Fibroblast of mammary gland (primary cell): ENCODE data around the gene OR8H3.
"Not testable (repeated sequence)": the region's sequence is repeated elsewhere in the genome, so short reads cannot be mapped to it uniquely, and the experiment has no call there.

Experiments used
- DNase-seq: peaks from one replicate; pipeline ENCODE4 v3.0.0-alpha.2; 2010; ENCODE audit warnings: low read depth
- H3K4me3 ChIP-seq: 2 replicates; pipeline ENCODE4 v1.5.1; 2011; ENCODE audit warnings: low read depth, mild to moderate bottlenecking, low read length, moderate library complexity; ENCODE audit not compliant: control insufficient read depth
- TF ChIP-seq, protein P1 (sequence below): conservative IDR thresholded peaks from 2 replicates; pipeline ENCODE4 v1.5.1; 2011; ENCODE audit warnings: low read depth, low read length, inconsistent platforms; ENCODE audit not compliant: control insufficient read depth, insufficient read depth

OR8H3 gene, protein sequence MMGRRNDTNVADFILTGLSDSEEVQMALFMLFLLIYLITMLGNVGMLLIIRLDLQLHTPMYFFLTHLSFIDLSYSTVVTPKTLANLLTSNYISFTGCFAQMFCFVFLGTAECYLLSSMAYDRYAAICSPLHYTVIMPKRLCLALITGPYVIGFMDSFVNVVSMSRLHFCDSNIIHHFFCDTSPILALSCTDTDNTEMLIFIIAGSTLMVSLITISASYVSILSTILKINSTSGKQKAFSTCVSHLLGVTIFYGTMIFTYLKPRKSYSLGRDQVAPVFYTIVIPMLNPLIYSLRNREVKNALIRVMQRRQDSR

DNA sequence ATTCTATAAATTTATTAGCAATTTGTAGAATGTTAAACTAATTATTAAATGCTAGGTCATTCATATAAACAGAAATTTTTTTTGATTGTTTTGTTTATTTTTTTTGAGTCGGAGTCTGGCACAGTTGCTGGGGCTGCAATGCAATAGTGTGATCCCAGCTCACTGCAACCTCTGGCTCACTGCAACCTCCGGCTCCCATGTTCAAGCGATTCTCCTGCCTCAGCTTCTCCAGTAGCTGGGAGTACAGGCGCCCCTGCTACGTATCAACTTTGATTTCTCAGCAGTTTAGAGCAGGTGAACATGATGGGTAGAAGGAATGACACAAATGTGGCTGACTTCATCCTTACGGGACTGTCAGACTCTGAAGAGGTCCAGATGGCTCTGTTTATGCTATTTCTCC lies at the start of gene OR8H3:
Gene OR8H3 (plus strand): TSS at position 301 of the 400 bp plus-strand sequence. CDS start 0 bp downstream, at position 301.
- H3K4me3 ChIP-seq: no peak within 1 kb of the TSS
- no peak for DNase-seq
- TF ChIP-seq, protein P1, sequence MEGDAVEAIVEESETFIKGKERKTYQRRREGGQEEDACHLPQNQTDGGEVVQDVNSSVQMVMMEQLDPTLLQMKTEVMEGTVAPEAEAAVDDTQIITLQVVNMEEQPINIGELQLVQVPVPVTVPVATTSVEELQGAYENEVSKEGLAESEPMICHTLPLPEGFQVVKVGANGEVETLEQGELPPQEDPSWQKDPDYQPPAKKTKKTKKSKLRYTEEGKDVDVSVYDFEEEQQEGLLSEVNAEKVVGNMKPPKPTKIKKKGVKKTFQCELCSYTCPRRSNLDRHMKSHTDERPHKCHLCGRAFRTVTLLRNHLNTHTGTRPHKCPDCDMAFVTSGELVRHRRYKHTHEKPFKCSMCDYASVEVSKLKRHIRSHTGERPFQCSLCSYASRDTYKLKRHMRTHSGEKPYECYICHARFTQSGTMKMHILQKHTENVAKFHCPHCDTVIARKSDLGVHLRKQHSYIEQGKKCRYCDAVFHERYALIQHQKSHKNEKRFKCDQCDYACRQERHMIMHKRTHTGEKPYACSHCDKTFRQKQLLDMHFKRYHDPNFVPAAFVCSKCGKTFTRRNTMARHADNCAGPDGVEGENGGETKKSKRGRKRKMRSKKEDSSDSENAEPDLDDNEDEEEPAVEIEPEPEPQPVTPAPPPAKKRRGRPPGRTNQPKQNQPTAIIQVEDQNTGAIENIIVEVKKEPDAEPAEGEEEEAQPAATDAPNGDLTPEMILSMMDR: no peak

DNA sequence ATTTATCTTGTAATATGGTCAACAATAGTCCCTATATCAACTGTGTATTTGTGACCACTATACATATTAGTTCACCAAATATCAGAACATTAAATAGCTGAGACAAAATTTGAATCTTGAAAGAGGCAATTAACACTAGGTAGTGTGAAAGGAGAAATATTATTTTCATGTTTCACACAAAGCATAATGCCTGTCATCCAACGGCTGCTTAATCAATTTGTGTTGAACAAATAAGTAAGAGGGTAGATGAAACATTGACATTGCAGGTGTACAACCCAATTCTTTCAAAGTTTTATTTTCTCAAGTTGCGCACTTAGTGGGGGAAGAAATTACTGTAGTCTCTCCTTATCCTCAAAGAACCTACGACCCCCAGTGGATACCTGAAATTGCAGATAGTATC lies 32.5 kb upstream of the OR8H3 start:
- TF ChIP-seq, protein P1: no peak
- DNase-seq: no peak
- H3K4me3 ChIP-seq: no peak overlapping the region

DNA sequence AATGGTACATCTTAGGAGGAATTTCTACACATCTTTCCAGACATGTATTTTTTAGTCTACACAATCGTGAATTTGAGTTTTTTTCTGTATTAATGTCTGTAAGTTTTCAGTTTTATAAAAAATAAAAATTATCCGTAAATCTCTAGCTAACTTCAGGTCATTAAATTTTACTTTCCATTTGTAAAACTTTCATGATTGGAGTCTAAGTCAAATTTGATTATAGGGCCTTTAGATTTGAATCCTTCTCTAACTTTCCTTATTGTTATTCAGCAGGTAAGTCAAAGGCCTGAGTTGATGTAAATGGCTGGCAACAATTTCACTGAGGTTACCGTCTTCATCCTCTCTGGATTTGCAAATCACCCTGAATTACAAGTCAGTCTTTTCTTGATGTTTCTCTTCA lies 29.2 kb upstream of the OR8H3 start, which contains the start of gene OR8I2:
Gene OR8I2 (plus strand): TSS at position 301 of the 400 bp plus-strand sequence. CDS start 0 bp downstream, at position 301.
- DNase-seq: no peak
- TF ChIP-seq, protein P1: no peak
- H3K4me3 ChIP-seq: no peak within 1 kb of the TSS

DNA sequence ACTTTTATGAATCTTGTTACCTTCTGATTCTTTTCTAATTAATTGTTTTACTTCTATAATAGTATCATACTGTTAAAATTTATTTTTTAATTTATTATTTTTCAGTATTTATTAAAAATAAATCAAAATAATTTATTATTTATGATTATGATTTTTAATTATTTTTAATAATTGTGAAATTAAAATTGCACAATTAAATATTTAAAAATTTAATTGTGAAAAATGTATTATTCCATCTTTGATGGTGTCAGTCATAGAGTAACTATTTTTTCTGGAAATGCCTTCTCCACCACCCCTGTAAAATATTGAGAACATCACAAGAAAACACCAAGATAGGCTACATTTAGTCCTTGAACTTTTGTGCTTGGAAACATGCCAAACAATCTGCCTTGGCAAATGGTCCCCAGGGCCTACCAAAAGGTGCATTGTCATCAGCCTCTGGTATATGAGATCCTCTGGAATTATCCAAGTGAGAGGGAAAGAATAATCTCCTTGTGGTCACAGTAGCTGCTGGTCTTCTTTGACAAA lies 18.9 kb upstream of the OR8H3 start, which contains the start of gene OR8H2:
Gene OR8H2 (plus strand): TSS at position 478 of the 528 bp plus-strand sequence. CDS start 1,356 bp downstream, outside the sequence.
- no peak for DNase-seq
- no peak within 1 kb of the TSS for H3K4me3 ChIP-seq
- TF ChIP-seq, protein P1: no peak

DNA sequence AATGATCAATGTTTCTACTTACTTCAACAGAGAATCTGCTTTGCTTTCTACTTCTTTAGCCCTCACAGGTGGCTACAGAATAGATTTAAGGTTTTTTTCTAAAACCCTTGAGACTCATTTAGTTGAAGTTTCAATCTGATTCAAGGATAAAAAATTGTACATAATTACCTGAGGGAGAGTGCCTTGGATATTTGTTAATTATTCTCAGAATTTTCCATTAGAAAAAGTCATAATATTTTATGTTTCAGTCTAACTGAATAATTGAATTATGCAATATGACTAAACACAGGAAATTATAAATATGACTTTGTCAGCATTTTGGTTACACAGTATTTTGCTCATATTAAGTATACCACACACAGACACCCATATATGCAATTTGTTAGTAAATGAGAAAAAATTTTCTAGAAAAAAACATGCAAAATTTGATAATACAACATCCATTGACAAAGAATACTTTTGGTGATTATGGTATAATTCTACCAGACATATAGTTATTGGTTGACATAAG lies 18.0 kb downstream of the OR8H3 start, which contains the start of gene OR8J3:
Gene OR8J3 (minus strand): TSS at position 51 of the 511 bp plus-strand sequence. CDS start 2,483 bp downstream, outside the sequence.
- DNase-seq: no peak
- TF ChIP-seq, protein P1: no peak
- H3K4me3 ChIP-seq: no peak within 1 kb of the TSS

DNA sequence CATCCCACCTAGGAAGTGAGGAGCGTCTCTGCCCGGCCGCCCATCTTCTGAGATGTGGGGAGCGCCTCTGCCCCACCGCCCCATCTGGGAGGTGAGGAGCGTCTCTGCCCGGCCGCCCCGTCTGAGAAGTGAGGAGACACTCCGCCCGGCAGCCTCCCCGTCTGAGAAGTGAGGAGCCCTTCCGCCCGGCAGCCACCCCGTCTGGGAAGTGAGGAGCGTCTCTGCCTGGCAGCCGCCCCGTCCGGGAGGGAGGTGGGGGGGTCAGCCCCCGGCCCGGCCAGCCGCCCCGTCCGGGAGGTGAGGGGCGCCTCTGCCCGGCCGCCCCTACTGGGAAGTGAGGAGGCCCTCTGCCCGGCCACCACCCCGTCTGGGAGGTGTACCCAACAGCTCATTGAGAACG lies 21.5 kb downstream of the OR8H3 start:
- DNase-seq, H3K4me3 ChIP-seq: not testable (repeated sequence)

DNA sequence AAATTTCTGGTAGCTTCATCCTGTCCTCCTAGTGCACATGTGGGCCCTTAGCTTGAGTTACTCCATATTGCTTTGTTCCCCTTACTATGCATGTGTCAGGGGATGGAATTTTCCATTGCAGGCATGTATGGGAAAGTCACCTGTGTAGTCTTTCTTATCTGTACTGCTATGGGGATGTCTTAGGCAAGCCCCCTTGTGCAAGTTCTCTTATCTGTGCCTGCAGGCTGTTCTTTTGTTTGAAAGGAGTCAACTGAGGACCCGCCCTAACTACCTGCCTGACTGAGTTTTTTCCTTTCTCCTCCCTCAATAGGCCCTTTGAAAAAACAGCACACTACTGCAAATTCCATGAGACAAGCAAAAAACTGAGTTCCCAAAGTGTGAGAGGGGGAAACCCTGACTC lies 29.2 kb downstream of the OR8H3 start:
- DNase-seq: no peak
- no peak overlapping the region for H3K4me3 ChIP-seq
- TF ChIP-seq, protein P1: no peak
